Uterus (tissue), 2 donors: Measurements from ENCODE around the gene HIRA.

Experiments
- CTCF ChIP-seq, 4 experiments: fragments of 200-600 bp in 2 of 4; fragments of 450-650 bp in 2 of 4; sonication (generic) in 2 of 4; IDR thresholded peaks; one replicate each; pipeline ENCODE4 v1.5.1; 2016 to 2019; ENCODE audit warnings: antibody characterized with exemption in 4 of 4, mild to moderate bottlenecking in 2 of 4, moderate library complexity in 1 of 4
- POLR2A ChIP-seq, 2 donors: fragments of 450-650 bp; IDR thresholded peaks; one replicate each; pipeline ENCODE4 v1.6.1; 2016; ENCODE audit warnings: antibody characterized with exemption in 2 of 2, mild to moderate bottlenecking in 1 of 2, moderate library complexity in 1 of 2

- no peak for TF ChIP-seq CTCF (IDR thresholded peaks at IDR 0.05)
- no peak for TF ChIP-seq POLR2A (IDR thresholded peaks at IDR 0.05)
Measured at GRCh38 chr22:19352217-19352616, 79.3 kb downstream of the HIRA start.
